B cell (primary cell): ENCODE data around the gene PTPRF.

ENCODE experiments used
- EZH2 ChIP-seq: IDR thresholded peaks from 2 replicates; pipeline ENCODE4 v1.6.1; 2012; ENCODE audit warnings: borderline replicate concordance, low read depth, mild to moderate bottlenecking, moderate library complexity, low read length; ENCODE audit not compliant: insufficient read depth, poor library complexity, severe bottlenecking
- TF ChIP-seq, protein P1 (sequence below): fragments of 200-600 bp; IDR thresholded peaks from one replicate; pipeline ENCODE4 v1.8.0; 2022; ENCODE audit warnings: antibody characterized with exemption, mild to moderate bottlenecking

DNA sequence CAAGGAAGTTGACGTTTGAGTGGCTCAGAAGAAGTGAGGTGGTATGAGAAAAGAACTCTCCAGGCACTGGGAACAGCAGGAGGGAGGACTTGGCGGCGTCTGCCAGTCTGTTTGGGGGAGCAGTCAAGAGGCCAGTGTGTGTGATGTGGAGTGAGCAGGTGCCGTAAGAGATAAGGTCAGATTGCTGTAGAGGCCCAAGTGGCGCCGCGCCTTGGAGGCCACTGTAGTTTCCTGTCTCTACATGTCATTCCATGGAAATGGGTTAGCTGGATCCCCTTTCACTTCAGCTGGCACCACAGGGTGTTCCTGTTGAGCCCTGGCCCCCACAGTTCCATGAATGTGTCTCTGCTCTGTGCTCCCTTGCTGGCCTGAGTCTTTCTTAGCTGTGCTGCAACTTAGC, 35.5 kb upstream of the PTPRF start:
- TF ChIP-seq, protein P1, sequence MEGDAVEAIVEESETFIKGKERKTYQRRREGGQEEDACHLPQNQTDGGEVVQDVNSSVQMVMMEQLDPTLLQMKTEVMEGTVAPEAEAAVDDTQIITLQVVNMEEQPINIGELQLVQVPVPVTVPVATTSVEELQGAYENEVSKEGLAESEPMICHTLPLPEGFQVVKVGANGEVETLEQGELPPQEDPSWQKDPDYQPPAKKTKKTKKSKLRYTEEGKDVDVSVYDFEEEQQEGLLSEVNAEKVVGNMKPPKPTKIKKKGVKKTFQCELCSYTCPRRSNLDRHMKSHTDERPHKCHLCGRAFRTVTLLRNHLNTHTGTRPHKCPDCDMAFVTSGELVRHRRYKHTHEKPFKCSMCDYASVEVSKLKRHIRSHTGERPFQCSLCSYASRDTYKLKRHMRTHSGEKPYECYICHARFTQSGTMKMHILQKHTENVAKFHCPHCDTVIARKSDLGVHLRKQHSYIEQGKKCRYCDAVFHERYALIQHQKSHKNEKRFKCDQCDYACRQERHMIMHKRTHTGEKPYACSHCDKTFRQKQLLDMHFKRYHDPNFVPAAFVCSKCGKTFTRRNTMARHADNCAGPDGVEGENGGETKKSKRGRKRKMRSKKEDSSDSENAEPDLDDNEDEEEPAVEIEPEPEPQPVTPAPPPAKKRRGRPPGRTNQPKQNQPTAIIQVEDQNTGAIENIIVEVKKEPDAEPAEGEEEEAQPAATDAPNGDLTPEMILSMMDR: no peak
- no peak for TF ChIP-seq EZH2
